Measurements from ENCODE around the gene ABCB4. TPM values are rescaled to one million over a fixed set of nuclear protein-coding genes. Genes with fewer than 3 reads are reported as not detected.

Gene ABCB4
- total RNA-seq, 1 experiment from 2014 or later = not detected

DNA sequence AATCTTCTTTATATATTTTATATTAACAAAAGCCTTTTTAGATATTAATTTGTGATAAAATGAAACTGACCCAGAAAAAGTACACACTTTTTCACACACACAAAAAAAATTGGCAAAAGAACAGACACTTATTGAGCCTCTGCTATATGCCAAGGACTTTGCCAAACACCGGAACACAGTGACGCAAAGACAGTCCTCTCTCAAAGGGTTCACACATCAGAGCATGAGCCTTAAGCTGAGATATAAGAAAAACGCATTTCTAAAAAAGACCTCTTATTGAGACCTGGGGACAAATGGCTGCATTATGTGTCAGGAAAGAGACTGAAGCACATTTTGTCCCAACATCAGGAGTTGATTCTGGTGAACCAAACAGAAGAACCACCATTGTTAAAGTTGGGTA lies 24.0 kb upstream of the ABCB4 start:
- Histone ChIP-seq H3F3A (ENCODE audit: insufficient read depth, low read depth) (no peaks in the 10 kb centered on the region), H3K27me3 (ENCODE audit: insufficient read depth, low read depth) (no peaks in the 10 kb centered on the region), H3K4me3 (no peak overlapping the region), H3K9me2 (ENCODE audit: insufficient read depth) (no peaks in the 10 kb centered on the region), H3K4me2 (no peak overlapping the region), H4K20me1 (ENCODE audit: insufficient read depth) (no peaks in the 10 kb centered on the region), H3K27ac (no peak overlapping the region), H2AFZ (no peak overlapping the region), H3K79me2 (ENCODE audit: low read depth) (no peaks in the 10 kb centered on the region), H3K4me1 (replicated peaks; ENCODE audit: insufficient read depth) (no peaks in the 10 kb centered on the region), H3K9me3 (ENCODE audit: insufficient read depth, low read depth) (no peaks in the 10 kb centered on the region), H3K36me3 (ENCODE audit: low read depth) (no peaks in the 10 kb centered on the region)
- TF ChIP-seq EZH2 (IDR thresholded peaks at IDR 0.05; ENCODE audit: low read depth) = no peak
- TF ChIP-seq, protein P1, sequence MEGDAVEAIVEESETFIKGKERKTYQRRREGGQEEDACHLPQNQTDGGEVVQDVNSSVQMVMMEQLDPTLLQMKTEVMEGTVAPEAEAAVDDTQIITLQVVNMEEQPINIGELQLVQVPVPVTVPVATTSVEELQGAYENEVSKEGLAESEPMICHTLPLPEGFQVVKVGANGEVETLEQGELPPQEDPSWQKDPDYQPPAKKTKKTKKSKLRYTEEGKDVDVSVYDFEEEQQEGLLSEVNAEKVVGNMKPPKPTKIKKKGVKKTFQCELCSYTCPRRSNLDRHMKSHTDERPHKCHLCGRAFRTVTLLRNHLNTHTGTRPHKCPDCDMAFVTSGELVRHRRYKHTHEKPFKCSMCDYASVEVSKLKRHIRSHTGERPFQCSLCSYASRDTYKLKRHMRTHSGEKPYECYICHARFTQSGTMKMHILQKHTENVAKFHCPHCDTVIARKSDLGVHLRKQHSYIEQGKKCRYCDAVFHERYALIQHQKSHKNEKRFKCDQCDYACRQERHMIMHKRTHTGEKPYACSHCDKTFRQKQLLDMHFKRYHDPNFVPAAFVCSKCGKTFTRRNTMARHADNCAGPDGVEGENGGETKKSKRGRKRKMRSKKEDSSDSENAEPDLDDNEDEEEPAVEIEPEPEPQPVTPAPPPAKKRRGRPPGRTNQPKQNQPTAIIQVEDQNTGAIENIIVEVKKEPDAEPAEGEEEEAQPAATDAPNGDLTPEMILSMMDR (conservative IDR thresholded peaks at IDR 0.05) = no peak
- DNase-seq = no peak
- no TSS peak for BruUV-seq (replicated peaks)
- intact Hi-C loops (cut with micrococcal nuclease; ENCODE audit: unreplicated experiment) = no loop called here
- ChIA-PET CTCF (no interaction called here), POLR2A (ENCODE audit: unreplicated experiment) (no interaction called here)

DNA sequence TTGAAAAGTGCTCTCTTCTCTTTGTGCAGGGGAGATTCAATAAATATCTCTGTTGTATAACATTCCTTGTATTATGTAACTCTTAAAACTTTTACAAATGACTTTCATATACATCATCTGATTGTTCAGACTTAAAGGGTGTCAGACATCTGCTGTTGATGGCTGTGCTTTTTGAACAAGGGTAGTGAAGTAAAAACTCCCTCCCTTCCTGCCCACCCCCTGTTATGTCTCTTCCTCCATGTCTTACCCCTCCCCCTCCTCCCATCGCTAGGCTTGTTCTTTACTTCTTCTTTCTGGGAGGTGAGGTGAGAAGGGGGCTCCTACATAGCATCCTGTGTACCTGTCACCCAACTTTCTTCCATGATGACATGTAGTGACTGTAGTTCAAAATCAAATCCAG lies 23.4 kb upstream of the ABCB4 start:
- Histone ChIP-seq H3K79me2 (ENCODE audit: low read depth) (no peaks in the 10 kb centered on the region), H3K4me2 (no peak overlapping the region), H3K9me2 (ENCODE audit: insufficient read depth) (no peaks in the 10 kb centered on the region), H3K4me1 (replicated peaks; ENCODE audit: insufficient read depth) (no peaks in the 10 kb centered on the region), H4K20me1 (ENCODE audit: insufficient read depth) (no peaks in the 10 kb centered on the region), H2AFZ (no peak overlapping the region), H3K27me3 (ENCODE audit: insufficient read depth, low read depth) (no peaks in the 10 kb centered on the region), H3K36me3 (ENCODE audit: low read depth) (no peaks in the 10 kb centered on the region), H3K9me3 (ENCODE audit: insufficient read depth, low read depth) (no peaks in the 10 kb centered on the region), H3K27ac (no peak overlapping the region), H3F3A (ENCODE audit: insufficient read depth, low read depth) (no peaks in the 10 kb centered on the region), H3K4me3 (no peak overlapping the region)
- intact Hi-C loops (cut with micrococcal nuclease; ENCODE audit: unreplicated experiment) = no loop called here
- ChIA-PET CTCF (no interaction called here), POLR2A (ENCODE audit: unreplicated experiment) (no interaction called here)
- no peak for TF ChIP-seq EZH2 (IDR thresholded peaks at IDR 0.05; ENCODE audit: low read depth)
- TF ChIP-seq, protein P1 (conservative IDR thresholded peaks at IDR 0.05) = no peak
- no peak for DNase-seq
- BruUV-seq (replicated peaks) = no TSS peak

DNA sequence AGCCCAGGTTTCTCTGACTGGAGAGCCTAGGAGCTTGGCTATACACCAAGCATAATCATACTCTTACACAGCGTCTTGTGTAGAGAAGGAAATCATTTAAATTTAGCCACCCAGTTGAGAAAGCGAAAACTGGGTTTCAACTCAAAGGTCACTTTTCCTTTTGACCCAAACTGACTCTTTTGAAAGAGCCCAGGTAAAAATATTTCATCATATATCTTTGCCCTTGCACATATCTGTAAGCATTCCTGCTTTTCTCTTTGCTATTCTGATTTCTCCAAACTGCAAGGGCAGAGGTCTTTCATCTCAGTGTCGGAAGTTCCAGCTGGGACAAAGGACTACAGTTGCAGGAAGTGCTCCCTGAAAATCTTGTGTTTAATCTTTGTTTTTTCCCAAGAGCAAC lies 22.0 kb upstream of the ABCB4 start:
- Histone ChIP-seq H3K4me2 (no peak overlapping the region), H3K27me3 (ENCODE audit: insufficient read depth, low read depth) (no peaks in the 10 kb centered on the region), H3K4me1 (replicated peaks; ENCODE audit: insufficient read depth) (no peaks in the 10 kb centered on the region), H3K4me3 (no peak overlapping the region), H3K9me3 (ENCODE audit: insufficient read depth, low read depth) (no peaks in the 10 kb centered on the region), H3K9me2 (ENCODE audit: insufficient read depth) (no peaks in the 10 kb centered on the region), H2AFZ (no peak overlapping the region), H3K36me3 (ENCODE audit: low read depth) (no peaks in the 10 kb centered on the region), H4K20me1 (ENCODE audit: insufficient read depth) (no peaks in the 10 kb centered on the region), H3F3A (ENCODE audit: insufficient read depth, low read depth) (no peaks in the 10 kb centered on the region), H3K27ac (no peak overlapping the region), H3K79me2 (ENCODE audit: low read depth) (no peaks in the 10 kb centered on the region)
- ChIA-PET POLR2A (ENCODE audit: unreplicated experiment) (interaction anchor here (0.6 kb wide), 1 partner anchor 273 kb away, joined by 3 read pairs; no protein-coding TSS in a partner anchor), CTCF (no interaction called here)
- BruUV-seq (replicated peaks) = no TSS peak
- intact Hi-C loops (cut with micrococcal nuclease; ENCODE audit: unreplicated experiment) = no loop called here
- no peak for DNase-seq
- no peak for TF ChIP-seq EZH2 (IDR thresholded peaks at IDR 0.05; ENCODE audit: low read depth)
- TF ChIP-seq, protein P1 (conservative IDR thresholded peaks at IDR 0.05) = no peak

Data from PC-9 (cell line).